ENCODE data around the gene PRKAA1. TPM values are rescaled to one million over a fixed set of nuclear protein-coding genes. Genes with fewer than 3 reads are reported as not detected.
A peak's percentile ranks its signal among the peaks of the same experiment; 100 is the strongest.
"Not testable (repeated sequence)": the region's sequence is repeated elsewhere in the genome, so short reads cannot be mapped to it uniquely, and the experiment has no call there.

PRKAA1 gene
- total RNA-seq, 1 donor from 2014 or later, result 60.3 TPM

- DNase-seq, result not testable (repeated sequence)
Measured at GRCh38 chr5:40825461-40826043, 27.4 kb upstream of the PRKAA1 start.

GRCh38 chr5:40823459-40823858 lies 25.3 kb upstream of the PRKAA1 start:
- no peak for DNase-seq

- no peak for DNase-seq
Measured at GRCh38 chr5:40813698-40814281, 15.6 kb upstream of the PRKAA1 start.

- no peak for DNase-seq
Measured at GRCh38 chr5:40812125-40812524, 14.0 kb upstream of the PRKAA1 start.

GRCh38 chr5:40801771-40802562 lies 3.8 kb upstream of the PRKAA1 start:
- DNase-seq, result no peak

GRCh38 chr5:40799258-40799657 lies 1.1 kb upstream of the PRKAA1 start:
- DNase-seq, result no peak

GRCh38 chr5:40798801-40799210 lies 632 bp upstream of the PRKAA1 start:
- DNase-seq, result no peak

- DNase-seq, result peak; percentile 71
Measured at GRCh38 chr5:40797273-40798011, 732 bp downstream of the PRKAA1 start.

GRCh38 chr5:40796487-40796889 lies 1.7 kb downstream of the PRKAA1 start:
- DNase-seq, result no peak

GRCh38 chr5:40794877-40795276 lies 3.3 kb downstream of the PRKAA1 start:
- not testable (repeated sequence) for DNase-seq

GRCh38 chr5:40794340-40794739 lies 3.8 kb downstream of the PRKAA1 start:
- DNase-seq, result not testable (repeated sequence)

- not testable (repeated sequence) for DNase-seq
Measured at GRCh38 chr5:40792691-40793090, 5.5 kb downstream of the PRKAA1 start.

- no peak for DNase-seq
Measured at GRCh38 chr5:40791715-40792139, 6.4 kb downstream of the PRKAA1 start.

- DNase-seq, result no peak
Measured at GRCh38 chr5:40790947-40791593, 7.1 kb downstream of the PRKAA1 start.

- not testable (repeated sequence) for DNase-seq
Measured at GRCh38 chr5:40788941-40789340, 9.2 kb downstream of the PRKAA1 start.

GRCh38 chr5:40787986-40788385 lies 10.2 kb downstream of the PRKAA1 start:
- DNase-seq, result no peak

- DNase-seq, result not testable (repeated sequence)
Measured at GRCh38 chr5:40786664-40787063, 11.5 kb downstream of the PRKAA1 start.

GRCh38 chr5:40784916-40785315 lies 13.3 kb downstream of the PRKAA1 start:
- DNase-seq, result no peak

- DNase-seq, result no peak
Measured at GRCh38 chr5:40784027-40784653, 14.0 kb downstream of the PRKAA1 start.

GRCh38 chr5:40781843-40782409 lies 16.2 kb downstream of the PRKAA1 start:
- peak; percentile 35 for DNase-seq

GRCh38 chr5:40780858-40781257 lies 17.3 kb downstream of the PRKAA1 start:
- DNase-seq, result no peak

Data from tongue (tissue), 2 donors.